ENCODE results near the gene SLC1A2.

SLC1A2 gene

GRCh38 chr11:35308157-35308556, 111.2 kb downstream of the SLC1A2 start:
- Histone ChIP-seq H3K9ac (ENCODE audit: low read length) (no peak overlapping the region), H3K9me3 (ENCODE audit: insufficient read depth, low read depth, low read length) (no peaks in the 10 kb centered on the region), H3K4me3 (ENCODE audit: low read depth, low read length) (no peak overlapping the region), H3K79me2 (ENCODE audit: control insufficient read depth, insufficient read depth, low read length, poor library complexity) (no peaks in the 10 kb centered on the region), H3K23ac (ENCODE audit: low read length) (no peak overlapping the region), H3K4me1 (ENCODE audit: control insufficient read depth in 1 of 2, insufficient read depth in 2 of 2, low read length in 2 of 2) (no peaks in the 10 kb centered on the region), H4K8ac (ENCODE audit: low read depth, low read length) (no peak overlapping the region), H3K27ac (ENCODE audit: low read depth, low read length) (no peak overlapping the region), H2BK120ac (ENCODE audit: insufficient read depth, low read length, poor library complexity) (no peak overlapping the region), H3K18ac (ENCODE audit: low read length) (no peak overlapping the region), H3K4me2 (ENCODE audit: low read length) (no peak overlapping the region), H3K27me3 (ENCODE audit: insufficient read depth, low read length) (no peaks in the 10 kb centered on the region), H3K4ac (ENCODE audit: low read depth, low read length) (no peak overlapping the region), H3K36me3 (ENCODE audit: control insufficient read depth in 1 of 2, insufficient read depth in 2 of 2, low read length in 2 of 2) (no peaks in the 10 kb centered on the region), H3K79me1 (ENCODE audit: low read length) (no peaks in the 10 kb centered on the region), H3K14ac (ENCODE audit: low read length) (no peak overlapping the region), H2AK5ac (ENCODE audit: low read length) (no peak overlapping the region), H4K91ac (ENCODE audit: low read depth, low read length) (no peak overlapping the region), H2BK12ac (ENCODE audit: low read length) (no peak overlapping the region), H2AFZ (ENCODE audit: insufficient read depth, low read length, poor library complexity) (no peak overlapping the region), H4K12ac (ENCODE audit: low read depth, low read length) (no peak overlapping the region), H2BK5ac (ENCODE audit: low read depth, low read length, poor library complexity) (no peak overlapping the region)
- WGBS (ENCODE audit: extremely low coverage, insufficient coverage, insufficient read length): no CpG with 5 or more reads among the region's 9 CpGs
- peak in 1 of 2 donors; percentile 36 for DNase-seq

GRCh38 chr11:35307221-35307621, 112.1 kb downstream of the SLC1A2 start:
- Histone ChIP-seq H2AK5ac (ENCODE audit: low read length) (no peak overlapping the region), H2BK120ac (ENCODE audit: insufficient read depth, low read length, poor library complexity) (no peak overlapping the region), H3K9me3 (ENCODE audit: insufficient read depth, low read depth, low read length) (peaks cover 1% of the 10 kb centered on the region), H2BK5ac (ENCODE audit: low read depth, low read length, poor library complexity) (no peak overlapping the region), H3K4me1 (ENCODE audit: control insufficient read depth in 1 of 2, insufficient read depth in 2 of 2, low read length in 2 of 2) (no peaks in the 10 kb centered on the region), H3K4me3 (ENCODE audit: low read depth, low read length) (no peak overlapping the region), H3K27me3 (ENCODE audit: insufficient read depth, low read length) (no peaks in the 10 kb centered on the region), H2AFZ (ENCODE audit: insufficient read depth, low read length, poor library complexity) (no peak overlapping the region), H3K36me3 (ENCODE audit: control insufficient read depth in 1 of 2, insufficient read depth in 2 of 2, low read length in 2 of 2) (no peaks in the 10 kb centered on the region), H3K79me1 (ENCODE audit: low read length) (no peaks in the 10 kb centered on the region), H3K4ac (ENCODE audit: low read depth, low read length) (no peak overlapping the region), H3K27ac (ENCODE audit: low read depth, low read length) (no peak overlapping the region), H4K8ac (ENCODE audit: low read depth, low read length) (no peak overlapping the region), H3K4me2 (ENCODE audit: low read length) (no peak overlapping the region), H3K79me2 (ENCODE audit: control insufficient read depth, insufficient read depth, low read length, poor library complexity) (no peaks in the 10 kb centered on the region), H4K91ac (ENCODE audit: low read depth, low read length) (no peak overlapping the region), H2BK12ac (ENCODE audit: low read length) (no peak overlapping the region), H4K12ac (ENCODE audit: low read depth, low read length) (no peak overlapping the region), H3K23ac (ENCODE audit: low read length) (no peak overlapping the region), H3K9ac (ENCODE audit: low read length) (no peak overlapping the region), H3K14ac (ENCODE audit: low read length) (no peak overlapping the region), H3K18ac (ENCODE audit: low read length) (no peak overlapping the region)
- WGBS (ENCODE audit: extremely low coverage, insufficient coverage, insufficient read length): no CpG with 5 or more reads among the region's 4 CpGs
- no peak for DNase-seq

- Histone ChIP-seq H2BK12ac (ENCODE audit: low read length) (no peak overlapping the region), H3K9ac (ENCODE audit: low read length) (no peak overlapping the region), H3K79me1 (ENCODE audit: low read length) (no peaks in the 10 kb centered on the region), H3K27me3 (ENCODE audit: insufficient read depth, low read length) (no peaks in the 10 kb centered on the region), H3K4me2 (ENCODE audit: low read length) (no peak overlapping the region), H3K4me1 (ENCODE audit: control insufficient read depth in 1 of 2, insufficient read depth in 2 of 2, low read length in 2 of 2) (no peaks in the 10 kb centered on the region), H3K23ac (ENCODE audit: low read length) (no peak overlapping the region), H2AFZ (ENCODE audit: insufficient read depth, low read length, poor library complexity) (no peak overlapping the region), H2BK120ac (ENCODE audit: insufficient read depth, low read length, poor library complexity) (no peak overlapping the region), H2BK5ac (ENCODE audit: low read depth, low read length, poor library complexity) (no peak overlapping the region), H3K36me3 (ENCODE audit: control insufficient read depth in 1 of 2, insufficient read depth in 2 of 2, low read length in 2 of 2) (no peaks in the 10 kb centered on the region), H4K12ac (ENCODE audit: low read depth, low read length) (no peak overlapping the region), H3K79me2 (ENCODE audit: control insufficient read depth, insufficient read depth, low read length, poor library complexity) (no peaks in the 10 kb centered on the region), H3K4ac (ENCODE audit: low read depth, low read length) (no peak overlapping the region), H4K91ac (ENCODE audit: low read depth, low read length) (no peak overlapping the region), H3K27ac (ENCODE audit: low read depth, low read length) (no peak overlapping the region), H3K4me3 (ENCODE audit: low read depth, low read length) (no peak overlapping the region), H3K9me3 (ENCODE audit: insufficient read depth, low read depth, low read length) (peaks cover 1% of the 10 kb centered on the region), H4K8ac (ENCODE audit: low read depth, low read length) (no peak overlapping the region), H3K18ac (ENCODE audit: low read length) (no peak overlapping the region), H3K14ac (ENCODE audit: low read length) (no peak overlapping the region), H2AK5ac (ENCODE audit: low read length) (no peak overlapping the region)
- peak in 1 of 2 donors; percentile 36 for DNase-seq
- no CpG with 5 or more reads among the region's 14 CpGs for WGBS (ENCODE audit: extremely low coverage, insufficient coverage, insufficient read length)
These were observed 113.5 kb downstream of the SLC1A2 start for GRCh38 chr11:35305670-35306382.

- no peak overlapping the region for H2BK120ac ChIP-seq (ENCODE audit: insufficient read depth, low read length, poor library complexity)
- H3K4me2 ChIP-seq (ENCODE audit: low read length): no peak overlapping the region
- no peak overlapping the region for H4K91ac ChIP-seq (ENCODE audit: low read depth, low read length)
- no peak overlapping the region for H2AFZ ChIP-seq (ENCODE audit: insufficient read depth, low read length, poor library complexity)
- H3K9me3 ChIP-seq (ENCODE audit: insufficient read depth, low read depth, low read length): peaks cover 1% of the 10 kb centered on the region
- no peaks in the 10 kb centered on the region for H3K27me3 ChIP-seq (ENCODE audit: insufficient read depth, low read length)
- no peak overlapping the region for H3K27ac ChIP-seq (ENCODE audit: low read depth, low read length)
- H2BK5ac ChIP-seq (ENCODE audit: low read depth, low read length, poor library complexity): no peak overlapping the region
- no peak for DNase-seq
- no peaks in the 10 kb centered on the region for H3K79me1 ChIP-seq (ENCODE audit: low read length)
- H3K79me2 ChIP-seq (ENCODE audit: control insufficient read depth, insufficient read depth, low read length, poor library complexity): no peaks in the 10 kb centered on the region
- H3K4me1 ChIP-seq (ENCODE audit: control insufficient read depth in 1 of 2, insufficient read depth in 2 of 2, low read length in 2 of 2): no peaks in the 10 kb centered on the region
- H3K23ac ChIP-seq (ENCODE audit: low read length): no peak overlapping the region
- H3K18ac ChIP-seq (ENCODE audit: low read length): no peak overlapping the region
- no peaks in the 10 kb centered on the region for H3K36me3 ChIP-seq (ENCODE audit: control insufficient read depth in 1 of 2, insufficient read depth in 2 of 2, low read length in 2 of 2)
- H4K12ac ChIP-seq (ENCODE audit: low read depth, low read length): no peak overlapping the region
- H3K4me3 ChIP-seq (ENCODE audit: low read depth, low read length): no peak overlapping the region
- no peak overlapping the region for H3K4ac ChIP-seq (ENCODE audit: low read depth, low read length)
- no peak overlapping the region for H3K14ac ChIP-seq (ENCODE audit: low read length)
- no peak overlapping the region for H2BK12ac ChIP-seq (ENCODE audit: low read length)
- H2AK5ac ChIP-seq (ENCODE audit: low read length): no peak overlapping the region
- no CpG with 5 or more reads among the region's 5 CpGs for WGBS (ENCODE audit: extremely low coverage, insufficient coverage, insufficient read length)
- no peak overlapping the region for H3K9ac ChIP-seq (ENCODE audit: low read length)
- no peak overlapping the region for H4K8ac ChIP-seq (ENCODE audit: low read depth, low read length)
These were observed 114.4 kb downstream of the SLC1A2 start for GRCh38 chr11:35304900-35305460.

Data from trophoblast cell (in vitro differentiated cells and primary cell).